ENCODE measurements around the gene SLC44A5.
A peak's percentile ranks its signal among the peaks of the same experiment; 100 is the strongest.

SLC44A5 gene

DNA sequence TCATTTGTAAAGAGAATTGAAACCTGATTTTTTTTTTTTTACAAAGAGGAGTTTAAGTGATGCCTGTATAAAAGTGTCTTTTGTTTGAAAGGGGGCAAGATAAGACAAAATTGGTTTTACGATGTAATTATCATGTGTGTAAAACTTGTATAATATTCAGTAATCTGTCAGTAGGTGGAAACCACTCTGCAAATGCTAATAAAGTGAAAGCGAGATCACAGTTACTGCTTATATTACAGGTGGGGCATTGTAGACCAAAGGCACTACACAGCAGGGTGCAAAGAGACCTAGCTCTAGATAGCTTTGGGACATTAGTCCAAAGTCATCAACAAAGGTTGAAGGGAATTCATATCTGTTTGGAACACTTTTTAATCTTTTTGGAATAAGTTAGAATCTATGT is 302.5 kb downstream of the SLC44A5 start:
- DNase-seq (ENCODE audit: low read depth, low spot score), result no peak
- H3K9ac ChIP-seq (ENCODE audit: insufficient read length), result no peak overlapping the region
- H3K9me3 ChIP-seq (ENCODE audit: low read depth, low read length), result no peaks in the 10 kb centered on the region
- H3K36me3 ChIP-seq (ENCODE audit: insufficient read depth, low read length), result no peaks in the 10 kb centered on the region
- no peak overlapping the region for H3K27ac ChIP-seq
- TF ChIP-seq FOXP2 (optimal IDR thresholded peaks at IDR 0.05; ENCODE audit: control extremely low read depth, extremely low read length, insufficient read depth) (no peak), EZH2 (IDR thresholded peaks at IDR 0.05) (no peak), POLR2AphosphoS5 (IDR thresholded peaks at IDR 0.05; ENCODE audit: borderline replicate concordance, low read depth, low read length) (no peak)
- H3K4me3 ChIP-seq, result no peak overlapping the region

DNA sequence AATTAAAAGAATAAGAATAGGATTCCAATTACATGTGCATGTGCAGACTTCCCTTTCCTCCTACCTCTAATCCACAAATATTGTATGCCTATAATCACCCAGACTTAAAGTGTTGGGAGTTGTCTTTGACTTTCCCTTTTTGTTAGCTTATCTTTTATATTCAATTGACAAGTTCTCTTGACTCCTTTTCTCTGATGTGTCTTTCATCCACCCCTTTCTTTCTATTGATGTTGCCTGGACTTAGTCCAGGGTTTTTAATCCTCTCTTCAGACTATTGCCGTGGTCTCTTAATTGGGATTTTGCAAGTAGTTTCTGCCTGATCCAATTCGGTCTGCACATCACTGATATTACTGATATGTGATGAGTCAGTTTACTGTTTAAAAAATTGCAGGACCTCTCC is 305.9 kb downstream of the SLC44A5 start:
- Histone ChIP-seq H3K4me3 (no peak overlapping the region), H3K9ac (ENCODE audit: insufficient read length) (no peak overlapping the region), H3K27ac (no peak overlapping the region), H3K36me3 (ENCODE audit: insufficient read depth, low read length) (no peaks in the 10 kb centered on the region), H3K9me3 (ENCODE audit: low read depth, low read length) (no peaks in the 10 kb centered on the region)
- DNase-seq (ENCODE audit: low read depth, low spot score), result no peak
- TF ChIP-seq EZH2 (IDR thresholded peaks at IDR 0.05) (no peak), POLR2AphosphoS5 (IDR thresholded peaks at IDR 0.05; ENCODE audit: borderline replicate concordance, low read depth, low read length) (no peak), FOXP2 (optimal IDR thresholded peaks at IDR 0.05; ENCODE audit: control extremely low read depth, extremely low read length, insufficient read depth) (no peak)

DNA sequence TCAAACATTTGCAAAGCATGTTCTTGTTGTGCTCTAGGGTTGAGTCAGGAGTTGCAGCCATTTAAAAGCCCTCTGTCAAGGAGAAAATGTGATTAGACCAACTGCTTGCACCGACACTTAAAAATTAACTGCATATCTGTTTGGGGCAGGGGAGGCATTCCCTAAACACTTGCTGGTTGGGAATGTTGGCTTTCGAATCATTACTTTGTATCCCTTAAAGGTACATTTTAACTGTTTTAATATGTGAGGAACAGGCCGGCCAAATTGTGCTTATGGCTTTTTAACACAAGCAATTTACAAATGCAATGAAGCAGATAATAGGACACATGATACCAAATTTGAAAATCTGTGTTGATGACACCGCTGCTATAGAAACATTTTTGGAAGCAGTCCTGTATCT is 317.6 kb downstream of the SLC44A5 start:
- no peak for DNase-seq (ENCODE audit: low read depth, low spot score)
- H3K27ac ChIP-seq, result no peak overlapping the region
- TF ChIP-seq FOXP2 (optimal IDR thresholded peaks at IDR 0.05; ENCODE audit: control extremely low read depth, extremely low read length, insufficient read depth) (no peak), EZH2 (IDR thresholded peaks at IDR 0.05) (no peak)
- H3K9me3 ChIP-seq (ENCODE audit: low read depth, low read length), result no peaks in the 10 kb centered on the region
- H3K9ac ChIP-seq (ENCODE audit: insufficient read length), result no peak overlapping the region
- H3K36me3 ChIP-seq (ENCODE audit: insufficient read depth, low read length), result no peaks in the 10 kb centered on the region
- H3K4me3 ChIP-seq, result no peak overlapping the region

DNA sequence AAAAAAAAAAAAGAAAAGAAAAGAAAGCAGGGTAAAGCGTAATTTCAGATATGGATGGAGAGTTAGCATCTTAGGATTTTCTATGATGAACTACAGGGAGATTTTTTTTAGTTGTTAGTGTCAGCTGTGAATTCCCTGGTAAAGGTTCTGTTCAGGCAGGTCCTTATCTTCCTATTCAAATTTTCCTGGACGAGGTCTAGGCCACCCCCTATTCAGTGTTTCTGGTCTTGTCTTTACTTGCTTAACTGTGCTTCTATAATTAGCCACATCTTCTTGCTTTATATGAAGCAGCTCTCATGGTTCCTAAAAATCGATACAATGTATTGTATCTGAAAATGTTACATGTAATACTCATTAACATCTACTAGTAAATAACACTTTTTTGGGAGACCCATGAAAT is 318.9 kb downstream of the SLC44A5 start:
- Histone ChIP-seq H3K9me3 (ENCODE audit: low read depth, low read length) (no peaks in the 10 kb centered on the region), H3K36me3 (ENCODE audit: insufficient read depth, low read length) (no peaks in the 10 kb centered on the region), H3K9ac (ENCODE audit: insufficient read length) (no peak overlapping the region), H3K4me3 (no peak overlapping the region), H3K27ac (no peak overlapping the region)
- TF ChIP-seq EZH2 (IDR thresholded peaks at IDR 0.05), result no peak
- TF ChIP-seq FOXP2 (optimal IDR thresholded peaks at IDR 0.05; ENCODE audit: control extremely low read depth, extremely low read length, insufficient read depth), result no peak
- no peak for TF ChIP-seq POLR2AphosphoS5 (IDR thresholded peaks at IDR 0.05; ENCODE audit: borderline replicate concordance, low read depth, low read length)
- DNase-seq (ENCODE audit: low read depth, low spot score), result no peak

DNA sequence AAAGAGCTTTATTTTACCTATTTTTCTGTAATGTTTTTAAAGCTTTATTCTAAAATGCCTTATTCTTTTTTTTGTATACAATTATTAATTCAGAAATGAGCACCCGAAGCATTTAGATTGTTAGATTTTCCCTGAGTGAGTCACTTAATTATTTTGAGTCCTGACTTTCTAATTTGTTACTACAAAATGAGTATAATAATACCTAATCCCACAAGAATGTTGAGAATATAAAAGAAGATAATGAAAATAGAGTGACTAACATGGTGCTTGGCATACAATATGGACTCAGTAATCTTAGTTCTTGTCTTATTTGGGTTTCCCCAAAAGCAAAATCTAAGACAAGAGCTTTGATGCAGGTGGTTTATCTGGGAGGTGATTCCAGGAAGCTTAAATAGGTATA is 334.5 kb downstream of the SLC44A5 start:
- Histone ChIP-seq H3K9me3 (ENCODE audit: low read depth, low read length) (no peaks in the 10 kb centered on the region), H3K9ac (ENCODE audit: insufficient read length) (no peak overlapping the region), H3K36me3 (ENCODE audit: insufficient read depth, low read length) (no peaks in the 10 kb centered on the region), H3K27ac (no peak overlapping the region), H3K4me3 (no peak overlapping the region)
- no peak for TF ChIP-seq EZH2 (IDR thresholded peaks at IDR 0.05)
- TF ChIP-seq POLR2AphosphoS5 (IDR thresholded peaks at IDR 0.05; ENCODE audit: borderline replicate concordance, low read depth, low read length), result no peak
- no peak for TF ChIP-seq FOXP2 (optimal IDR thresholded peaks at IDR 0.05; ENCODE audit: control extremely low read depth, extremely low read length, insufficient read depth)
- no peak for DNase-seq (ENCODE audit: low read depth, low spot score)

DNA sequence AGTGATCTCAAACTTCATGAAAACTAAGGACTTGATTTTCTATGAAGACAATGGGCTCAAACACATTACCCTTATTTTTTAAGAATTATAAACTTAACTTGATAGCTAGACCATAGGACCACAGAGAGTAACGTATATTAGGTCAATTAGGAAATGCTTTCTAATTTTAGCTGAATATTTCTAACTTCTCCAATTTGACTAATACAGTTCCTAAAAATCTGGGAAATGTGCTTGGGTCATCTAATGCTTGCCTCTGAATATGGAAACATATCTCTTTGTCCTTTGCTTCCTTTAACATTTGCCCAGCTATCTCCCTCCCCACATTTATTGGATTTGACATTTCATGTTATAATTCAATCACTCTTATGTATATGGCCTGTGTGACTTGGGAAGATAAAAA is 335.3 kb downstream of the SLC44A5 start:
- no peak for TF ChIP-seq POLR2AphosphoS5 (IDR thresholded peaks at IDR 0.05; ENCODE audit: borderline replicate concordance, low read depth, low read length)
- no peak for TF ChIP-seq EZH2 (IDR thresholded peaks at IDR 0.05)
- no peak for TF ChIP-seq FOXP2 (optimal IDR thresholded peaks at IDR 0.05; ENCODE audit: control extremely low read depth, extremely low read length, insufficient read depth)
- Histone ChIP-seq H3K9me3 (ENCODE audit: low read depth, low read length) (no peaks in the 10 kb centered on the region), H3K9ac (ENCODE audit: insufficient read length) (no peak overlapping the region), H3K27ac (no peak overlapping the region), H3K4me3 (no peak overlapping the region), H3K36me3 (ENCODE audit: insufficient read depth, low read length) (no peaks in the 10 kb centered on the region)
- DNase-seq (ENCODE audit: low read depth, low spot score), result no peak

DNA sequence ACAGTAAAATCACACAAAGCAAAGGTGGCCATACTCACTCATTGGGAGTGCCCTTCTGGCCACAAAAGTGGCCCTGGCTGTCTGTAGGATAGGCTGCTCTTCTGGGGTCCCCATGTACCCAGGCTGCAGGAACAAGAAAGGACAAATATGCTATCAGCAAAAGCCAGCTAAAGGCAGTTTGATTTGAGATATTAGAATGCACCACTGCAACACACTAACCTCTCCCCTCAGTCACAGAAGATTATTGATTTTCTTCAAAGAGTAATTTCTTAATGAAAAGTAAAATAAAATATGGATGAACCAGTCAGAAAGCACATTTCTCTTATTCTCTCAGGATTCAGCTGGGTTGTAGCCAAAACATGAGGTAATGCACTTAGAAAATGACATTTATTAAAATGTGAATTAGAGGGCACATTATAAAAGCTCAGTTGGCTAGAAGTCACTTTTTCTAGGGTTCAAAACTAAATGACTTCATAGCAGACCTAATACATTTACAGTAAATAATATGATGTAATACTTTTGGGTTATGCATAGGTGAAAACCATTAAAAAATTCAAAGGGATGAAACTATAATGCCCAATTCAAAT is 335.9 kb downstream of the SLC44A5 start:
- DNase-seq (ENCODE audit: low read depth, low spot score), result no peak

DNA sequence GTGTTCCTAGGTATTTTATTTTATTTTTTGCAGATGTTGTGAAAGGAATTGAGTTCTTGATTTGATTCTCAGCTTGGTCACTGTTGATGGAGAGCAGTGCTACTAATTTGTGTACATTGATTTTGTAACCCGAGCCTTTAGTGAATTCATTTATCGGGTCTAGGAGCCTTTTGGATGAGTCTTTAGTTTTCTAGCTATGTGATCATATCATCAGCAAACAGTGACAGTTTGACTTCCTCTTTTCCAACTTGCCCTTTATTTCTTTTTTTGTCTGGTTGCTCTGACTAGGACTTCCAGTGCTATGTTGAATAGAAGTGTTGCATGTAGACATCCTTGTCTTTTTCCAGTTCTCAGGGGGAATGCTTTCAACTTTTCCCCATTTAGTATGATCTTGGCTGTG is 337.8 kb downstream of the SLC44A5 start:
- H3K9me3 ChIP-seq (ENCODE audit: low read depth, low read length), result no peaks in the 10 kb centered on the region
- H3K36me3 ChIP-seq (ENCODE audit: insufficient read depth, low read length), result no peaks in the 10 kb centered on the region
- no peak overlapping the region for H3K27ac ChIP-seq
- DNase-seq (ENCODE audit: low read depth, low spot score), result no peak
- H3K4me3 ChIP-seq, result no peak overlapping the region
- no peak overlapping the region for H3K9ac ChIP-seq (ENCODE audit: insufficient read length)
- TF ChIP-seq FOXP2 (optimal IDR thresholded peaks at IDR 0.05; ENCODE audit: control extremely low read depth, extremely low read length, insufficient read depth) (no peak), POLR2AphosphoS5 (IDR thresholded peaks at IDR 0.05; ENCODE audit: borderline replicate concordance, low read depth, low read length) (no peak), EZH2 (IDR thresholded peaks at IDR 0.05) (no peak)

More for the DNA sequence above, 335.9 kb downstream of the SLC44A5 start:
- TF ChIP-seq EZH2 (IDR thresholded peaks at IDR 0.05) (no peak), FOXP2 (optimal IDR thresholded peaks at IDR 0.05; ENCODE audit: control extremely low read depth, extremely low read length, insufficient read depth) (no peak), POLR2AphosphoS5 (IDR thresholded peaks at IDR 0.05; ENCODE audit: borderline replicate concordance, low read depth, low read length) (no peak)
- Histone ChIP-seq H3K36me3 (ENCODE audit: insufficient read depth, low read length) (no peaks in the 10 kb centered on the region), H3K27ac (no peak overlapping the region), H3K9me3 (ENCODE audit: low read depth, low read length) (no peaks in the 10 kb centered on the region), H3K9ac (ENCODE audit: insufficient read length) (no peak overlapping the region), H3K4me3 (no peak overlapping the region)

DNA sequence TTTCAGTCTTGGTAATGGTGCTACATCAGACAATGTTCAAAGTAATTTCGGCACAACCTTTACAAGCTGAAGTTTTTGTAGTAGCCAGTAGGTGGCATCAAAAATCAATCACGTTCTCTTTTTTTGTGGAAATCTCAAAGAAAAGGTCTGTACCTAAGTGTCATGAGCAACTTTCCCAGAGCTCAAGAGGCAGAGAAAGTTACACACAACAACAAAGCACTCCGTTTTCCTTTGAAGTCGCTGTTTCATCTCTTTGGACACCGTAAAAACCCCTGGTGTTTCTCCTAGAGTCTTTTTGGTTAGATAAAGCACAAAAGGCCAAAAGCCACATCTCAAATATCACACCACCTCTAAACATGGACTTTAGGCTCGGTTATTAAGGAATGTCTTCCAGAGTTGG is 345.1 kb downstream of the SLC44A5 start:
- H3K4me3 ChIP-seq, result no peak overlapping the region
- no peak for TF ChIP-seq POLR2AphosphoS5 (IDR thresholded peaks at IDR 0.05; ENCODE audit: borderline replicate concordance, low read depth, low read length)
- H3K36me3 ChIP-seq (ENCODE audit: insufficient read depth, low read length), result no peaks in the 10 kb centered on the region
- peak; percentile 22 for DNase-seq (ENCODE audit: low read depth, low spot score)
- no peak overlapping the region for H3K9ac ChIP-seq (ENCODE audit: insufficient read length)
- no peak overlapping the region for H3K27ac ChIP-seq
- H3K9me3 ChIP-seq (ENCODE audit: low read depth, low read length), result no peaks in the 10 kb centered on the region

All from SK-N-MC (cell line).